NT2/D1 (cell line): ENCODE data around the gene SPAST.
"Not testable (repeated sequence)": the region's sequence is repeated elsewhere in the genome, so short reads cannot be mapped to it uniquely, and the experiment has no call there.

Experiments
- DNase-seq: peaks from one replicate; pipeline ENCODE4 v3.0.0-alpha.2; 2011; ENCODE audit warnings: low read depth, low spot score
- H3K27me3 ChIP-seq: 2 replicates; pipeline ENCODE4 v1.6.0; 2011; ENCODE audit warnings: mild to moderate bottlenecking; ENCODE audit not compliant: insufficient read length, insufficient read depth
- H3K36me3 ChIP-seq: 2 replicates; pipeline ENCODE4 v1.6.1; 2011; ENCODE audit warnings: mild to moderate bottlenecking, low read length, mixed read lengths; ENCODE audit not compliant: insufficient read depth, insufficient read length
- H3K4me1 ChIP-seq: 2 replicates; pipeline ENCODE4 v1.5.1; 2011; ENCODE audit not compliant: insufficient read depth, insufficient read length
- H3K4me3 ChIP-seq: 2 replicates; pipeline ENCODE4 v1.5.1; 2011; ENCODE audit warnings: low read depth; ENCODE audit not compliant: insufficient read length
- H3K9ac ChIP-seq: 2 replicates; pipeline ENCODE4 v1.6.0; 2011; ENCODE audit warnings: low read depth; ENCODE audit not compliant: insufficient read length
- H3K9me3 ChIP-seq: 2 replicates; pipeline ENCODE4 v1.5.1; 2011; ENCODE audit warnings: mild to moderate bottlenecking, low read length; ENCODE audit not compliant: insufficient read depth
- SUZ12 ChIP-seq: IDR thresholded peaks from 2 replicates; pipeline ENCODE4 v1.6.1; 2011; ENCODE audit not compliant: insufficient read length, insufficient read depth; ENCODE audit errors: extremely low read depth
- YY1 ChIP-seq: IDR thresholded peaks from 2 replicates; pipeline ENCODE4 v1.6.1; 2011; ENCODE audit not compliant: insufficient read length, insufficient read depth
- ZNF274 ChIP-seq: IDR thresholded peaks from 2 replicates; pipeline ENCODE4 v1.6.1; 2011; ENCODE audit warnings: mild to moderate bottlenecking, low read depth, low read length

The SPAST gene, protein sequence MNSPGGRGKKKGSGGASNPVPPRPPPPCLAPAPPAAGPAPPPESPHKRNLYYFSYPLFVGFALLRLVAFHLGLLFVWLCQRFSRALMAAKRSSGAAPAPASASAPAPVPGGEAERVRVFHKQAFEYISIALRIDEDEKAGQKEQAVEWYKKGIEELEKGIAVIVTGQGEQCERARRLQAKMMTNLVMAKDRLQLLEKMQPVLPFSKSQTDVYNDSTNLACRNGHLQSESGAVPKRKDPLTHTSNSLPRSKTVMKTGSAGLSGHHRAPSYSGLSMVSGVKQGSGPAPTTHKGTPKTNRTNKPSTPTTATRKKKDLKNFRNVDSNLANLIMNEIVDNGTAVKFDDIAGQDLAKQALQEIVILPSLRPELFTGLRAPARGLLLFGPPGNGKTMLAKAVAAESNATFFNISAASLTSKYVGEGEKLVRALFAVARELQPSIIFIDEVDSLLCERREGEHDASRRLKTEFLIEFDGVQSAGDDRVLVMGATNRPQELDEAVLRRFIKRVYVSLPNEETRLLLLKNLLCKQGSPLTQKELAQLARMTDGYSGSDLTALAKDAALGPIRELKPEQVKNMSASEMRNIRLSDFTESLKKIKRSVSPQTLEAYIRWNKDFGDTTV

DNA sequence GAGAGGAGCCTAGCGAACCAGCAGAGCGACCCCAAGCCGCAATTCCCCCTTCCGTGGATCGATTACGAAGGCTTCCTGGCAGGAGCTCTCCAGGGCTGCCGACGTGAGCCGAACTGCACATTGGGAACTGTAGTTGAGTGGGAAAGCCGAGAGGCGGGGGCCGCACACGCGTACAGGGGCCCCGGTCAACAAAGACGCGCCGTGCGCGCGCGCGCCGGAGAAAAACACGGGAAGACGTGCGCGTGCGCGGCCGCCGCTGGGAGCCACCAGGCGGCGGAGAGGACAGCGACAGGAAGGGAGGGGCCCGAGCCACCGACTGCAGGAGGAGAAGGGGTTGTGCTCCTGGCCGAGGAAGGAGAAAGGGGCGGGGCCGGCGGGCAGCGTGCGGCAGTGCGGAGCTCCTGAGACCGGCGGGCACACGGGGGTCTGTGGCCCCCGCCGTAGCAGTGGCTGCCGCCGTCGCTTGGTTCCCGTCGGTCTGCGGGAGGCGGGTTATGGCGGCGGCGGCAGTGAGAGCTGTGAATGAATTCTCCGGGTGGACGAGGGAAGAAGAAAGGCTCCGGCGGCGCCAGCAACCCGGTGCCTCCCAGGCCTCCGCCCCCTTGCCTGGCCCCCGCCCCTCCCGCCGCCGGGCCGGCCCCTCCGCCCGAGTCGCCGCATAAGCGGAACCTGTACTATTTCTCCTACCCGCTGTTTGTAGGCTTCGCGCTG, at the start of gene SPAST:
Gene SPAST (plus strand): TSS at position 247 of the 711 bp plus-strand sequence. CDS start 276 bp downstream, at position 523.
- TF ChIP-seq YY1 (no peak), ZNF274 (no peak), SUZ12 (no peak)
- Histone ChIP-seq H3K9ac (peak within 1 kb of the TSS; percentile 71), H3K9me3 (no peaks in the 10 kb centered on the region), H3K4me3 (peak within 1 kb of the TSS; percentile 53), H3K27me3 (no peaks in the 10 kb centered on the region), H3K36me3 (no peaks in the 10 kb centered on the region), H3K4me1 (no peaks in the 10 kb centered on the region)
- peak; percentile 96 for DNase-seq

DNA sequence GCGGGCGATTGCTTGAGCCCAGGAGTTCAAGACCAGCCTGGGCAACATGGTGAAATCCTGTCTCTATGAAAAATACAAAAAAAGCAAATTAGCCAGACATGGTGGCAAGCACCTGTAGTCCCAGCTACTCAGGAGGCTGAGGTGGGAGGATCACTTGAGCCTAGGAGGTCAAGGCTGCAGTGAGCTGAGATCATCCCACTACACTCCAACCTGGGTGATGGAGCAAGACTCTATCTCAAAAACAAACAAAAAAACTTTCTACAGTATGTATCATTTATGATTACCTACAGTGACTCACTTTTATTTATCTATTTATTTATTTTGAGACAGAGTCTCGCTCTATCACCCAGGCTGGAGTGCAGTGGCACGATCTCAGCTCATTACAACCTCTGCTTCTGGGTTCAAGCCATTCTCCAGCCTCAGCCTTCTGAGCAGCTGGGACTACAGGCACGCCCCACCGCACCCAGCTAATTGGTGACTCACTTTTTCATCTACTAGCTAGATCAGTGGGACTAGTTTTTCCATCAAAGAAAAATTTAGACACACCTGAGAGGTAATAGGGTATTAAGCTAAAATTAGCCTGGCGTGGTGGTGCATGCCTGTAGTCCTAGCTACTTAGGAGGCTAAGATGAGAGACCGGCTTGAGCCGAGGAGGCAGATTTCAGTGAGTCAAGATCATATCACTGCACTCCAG, 44.4 kb upstream of the SPAST start:
- not testable (repeated sequence) for H3K9ac ChIP-seq, H3K27me3 ChIP-seq, H3K4me1 ChIP-seq, DNase-seq, H3K9me3 ChIP-seq, H3K4me3 ChIP-seq
- H3K36me3 ChIP-seq, result peaks cover 26% of the 10 kb centered on the region

DNA sequence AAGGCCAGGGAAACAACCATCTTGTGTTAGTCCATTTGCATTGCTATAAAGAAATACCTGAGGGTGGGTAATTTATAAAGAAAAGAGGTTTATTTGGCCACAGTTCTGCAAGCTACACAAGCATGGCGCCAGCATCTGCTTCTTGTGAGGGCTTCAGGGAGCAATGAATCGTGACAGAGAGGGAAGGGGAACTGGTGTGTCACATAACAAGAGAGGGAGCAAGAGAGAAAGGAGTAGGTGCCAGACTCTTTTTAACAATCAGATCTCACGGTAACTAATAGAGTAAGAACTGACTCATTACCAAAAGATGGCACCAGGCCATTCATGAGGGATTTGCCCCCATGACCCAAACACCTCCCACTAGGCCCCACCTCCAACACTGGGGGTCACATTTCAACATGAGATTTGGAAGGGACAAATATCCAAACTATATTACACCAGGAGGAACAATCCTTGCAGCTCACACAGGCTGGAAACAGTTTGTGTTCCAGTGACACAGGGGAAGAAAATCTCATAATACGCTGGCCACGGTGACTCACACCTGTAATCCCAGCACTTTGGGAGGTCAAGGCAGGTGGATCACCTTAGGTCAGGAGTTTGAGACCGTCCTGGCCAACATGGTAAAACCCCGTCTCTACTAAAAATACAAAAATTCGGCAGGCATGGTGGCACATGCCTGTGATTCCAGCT, 29.0 kb upstream of the SPAST start:
- H3K4me1 ChIP-seq, H3K4me3 ChIP-seq, H3K9me3 ChIP-seq, DNase-seq, H3K27me3 ChIP-seq, H3K9ac ChIP-seq: not testable (repeated sequence)
- peaks cover 33% of the 10 kb centered on the region for H3K36me3 ChIP-seq

DNA sequence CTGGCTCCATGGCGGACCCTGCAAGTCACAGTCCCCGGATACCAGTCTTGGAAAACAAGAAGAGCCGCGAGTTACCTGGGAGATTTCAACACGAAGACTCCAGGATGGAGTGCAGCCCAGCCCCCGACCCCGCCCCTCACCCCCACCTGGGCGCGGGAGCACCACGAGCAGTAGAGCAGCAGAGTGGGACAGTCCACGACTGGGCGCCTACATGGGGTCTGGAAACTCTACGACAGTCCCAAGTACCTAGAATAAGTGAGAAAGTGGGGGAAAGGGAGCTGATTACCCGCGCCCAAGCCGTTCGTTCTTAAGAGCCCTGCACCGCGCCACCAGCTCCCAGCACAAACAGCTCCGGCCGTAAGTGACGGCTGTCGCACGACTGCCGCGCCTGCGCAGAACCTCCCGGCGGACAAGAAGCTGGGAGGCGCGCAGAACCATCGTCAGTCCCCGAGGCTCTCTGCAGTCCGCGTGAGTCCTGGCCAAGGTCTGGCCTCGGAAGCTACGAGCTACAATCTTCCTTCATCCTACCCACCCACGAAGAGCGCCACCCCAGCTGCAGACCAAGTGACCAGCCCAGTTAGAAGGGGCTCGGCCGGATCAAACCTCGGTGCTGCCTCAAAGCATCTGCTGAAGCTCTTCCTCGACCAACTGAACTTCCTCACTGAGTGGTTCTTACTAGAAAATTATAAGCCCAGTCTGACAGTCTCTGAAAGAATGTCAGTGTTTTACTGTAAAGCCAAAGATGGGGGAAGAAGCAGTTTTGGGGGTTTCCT, 23.7 kb upstream of the SPAST start, which contains the start of gene DPY30:
Gene DPY30 (minus strand): TSS at position 359 of the 773 bp plus-strand sequence. CDS start 349 bp downstream, at position 10.
- no peaks in the 10 kb centered on the region for H3K9me3 ChIP-seq
- no peaks in the 10 kb centered on the region for H3K27me3 ChIP-seq
- no peaks in the 10 kb centered on the region for H3K4me1 ChIP-seq
- peaks cover 20% of the 10 kb centered on the region for H3K36me3 ChIP-seq
- DNase-seq, result peak; percentile 93
- H3K4me3 ChIP-seq, result peak within 1 kb of the TSS; percentile 59
- H3K9ac ChIP-seq, result peak within 1 kb of the TSS; percentile 81
- TF ChIP-seq SUZ12 (no peak), ZNF274 (no peak), YY1 (no peak)

DNA sequence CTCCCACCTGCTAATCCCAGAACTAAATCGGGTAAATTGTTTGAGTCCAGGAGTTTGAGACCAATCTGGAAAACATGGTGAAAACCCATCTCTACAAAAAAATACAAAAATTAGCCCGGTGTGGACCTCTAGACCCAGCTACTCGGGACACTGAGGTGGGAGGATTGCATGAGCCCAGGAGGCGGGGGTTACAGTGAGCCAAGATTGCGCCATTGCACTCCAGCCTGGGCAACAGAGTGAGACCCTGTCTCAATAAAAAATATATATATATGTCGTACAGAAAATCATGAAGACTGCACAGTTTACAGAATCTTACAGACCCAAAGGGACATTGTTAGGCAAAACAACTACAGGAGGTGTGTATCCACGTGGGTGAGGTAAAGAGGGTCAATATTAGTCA, 19.8 kb upstream of the SPAST start:
- Histone ChIP-seq H3K9me3 (no peaks in the 10 kb centered on the region), H3K4me1 (no peaks in the 10 kb centered on the region), H3K36me3 (no peaks in the 10 kb centered on the region), H3K9ac (no peak overlapping the region), H3K4me3 (no peak overlapping the region), H3K27me3 (no peaks in the 10 kb centered on the region)
- DNase-seq, result no peak
- TF ChIP-seq SUZ12 (no peak), YY1 (no peak), ZNF274 (no peak)

DNA sequence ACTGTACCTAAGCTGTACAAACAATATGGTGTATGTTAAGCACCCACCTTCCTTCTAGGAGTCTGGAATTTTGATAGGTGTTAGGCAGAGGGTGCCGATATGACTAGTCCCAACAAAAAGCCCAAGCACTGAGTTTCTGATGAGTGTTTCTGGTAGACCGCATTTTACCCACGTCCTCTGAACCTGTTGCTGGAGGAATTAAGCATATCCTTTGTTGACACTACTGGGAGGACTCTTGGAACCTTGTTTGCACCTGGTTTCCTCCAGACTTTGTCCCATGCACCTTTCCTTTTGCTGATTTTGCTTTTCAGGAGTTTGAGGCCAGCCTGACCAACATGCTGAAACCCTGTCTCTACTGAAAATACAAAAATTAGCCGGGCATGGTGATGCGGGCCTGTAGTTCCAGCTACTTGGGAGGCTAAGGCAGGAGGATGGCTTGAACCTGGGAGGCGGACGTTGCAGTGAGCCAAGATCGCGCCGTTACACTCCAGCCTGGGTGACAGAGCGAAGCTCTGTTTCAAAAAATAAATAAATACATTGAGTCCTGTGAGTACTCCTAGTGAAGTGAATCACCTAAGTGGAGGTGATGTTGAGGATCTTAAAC, 11.4 kb upstream of the SPAST start:
- DNase-seq, result no peak
- Histone ChIP-seq H3K27me3 (no peaks in the 10 kb centered on the region), H3K36me3 (no peaks in the 10 kb centered on the region), H3K4me1 (no peaks in the 10 kb centered on the region), H3K4me3 (no peak overlapping the region), H3K9ac (no peak overlapping the region), H3K9me3 (no peaks in the 10 kb centered on the region)
- TF ChIP-seq ZNF274 (no peak), YY1 (no peak), SUZ12 (no peak)

DNA sequence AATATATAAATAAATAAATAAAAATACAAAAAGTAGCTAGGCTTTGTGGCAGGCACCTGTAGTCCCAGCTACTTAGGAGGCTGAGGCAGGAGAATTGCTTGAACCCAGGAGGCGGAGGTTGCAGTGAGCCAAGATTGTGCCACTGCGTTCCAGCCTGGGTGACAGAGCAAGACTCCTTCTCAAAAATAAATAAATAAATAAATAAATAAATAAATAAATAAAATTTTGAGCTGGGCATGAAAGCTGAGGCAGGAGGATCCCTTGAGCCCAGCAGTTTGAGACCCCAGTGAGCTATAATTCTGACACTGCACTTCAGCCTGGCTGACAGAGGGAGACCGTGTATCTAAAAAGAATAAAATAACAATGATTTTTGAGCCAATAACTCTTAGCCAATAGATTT, 8.8 kb upstream of the SPAST start:
- H3K9ac ChIP-seq, DNase-seq, H3K36me3 ChIP-seq, H3K9me3 ChIP-seq, H3K4me1 ChIP-seq, H3K27me3 ChIP-seq, H3K4me3 ChIP-seq: not testable (repeated sequence)
